Tibial nerve (tissue), 4 donors: ENCODE data around the gene FAM204A.

Experiments used
- CTCF ChIP-seq, 5 experiments: fragments of 200-600 bp in 3 of 5; fragments of 450-650 bp in 2 of 5; sonication (generic) in 3 of 5; IDR thresholded peaks; one replicate each; pipeline ENCODE4 v1.5.1; 2016 to 2019; ENCODE audit warnings: antibody characterized with exemption in 5 of 5, mild to moderate bottlenecking in 3 of 5, moderate library complexity in 2 of 5
- EP300 ChIP-seq, 2 donors: sonication (generic); formaldehyde crosslinking; IDR thresholded peaks; one replicate each; pipeline ENCODE4 v1.6.1; 2017; ENCODE audit warnings: antibody characterized with exemption in 2 of 2, mild to moderate bottlenecking in 1 of 2
- POLR2A ChIP-seq, 2 donors: fragments of 450-650 bp; IDR thresholded peaks; one replicate each; pipeline ENCODE4 v1.6.1; 2017; ENCODE audit warnings: antibody characterized with exemption in 2 of 2, mild to moderate bottlenecking in 2 of 2, moderate library complexity in 2 of 2

GRCh38 chr10:118276727-118277126 is 65.4 kb downstream of the FAM204A start:
- TF ChIP-seq CTCF (IDR thresholded peaks at IDR 0.05), result no peak
- TF ChIP-seq EP300 (IDR thresholded peaks at IDR 0.05), result no peak
- no peak for TF ChIP-seq POLR2A (IDR thresholded peaks at IDR 0.05)
